Measurements from ENCODE around the gene BAG3.
"Not testable (repeated sequence)": the region's sequence is repeated elsewhere in the genome, so short reads cannot be mapped to it uniquely, and the experiment has no call there.

Gene BAG3

DNA sequence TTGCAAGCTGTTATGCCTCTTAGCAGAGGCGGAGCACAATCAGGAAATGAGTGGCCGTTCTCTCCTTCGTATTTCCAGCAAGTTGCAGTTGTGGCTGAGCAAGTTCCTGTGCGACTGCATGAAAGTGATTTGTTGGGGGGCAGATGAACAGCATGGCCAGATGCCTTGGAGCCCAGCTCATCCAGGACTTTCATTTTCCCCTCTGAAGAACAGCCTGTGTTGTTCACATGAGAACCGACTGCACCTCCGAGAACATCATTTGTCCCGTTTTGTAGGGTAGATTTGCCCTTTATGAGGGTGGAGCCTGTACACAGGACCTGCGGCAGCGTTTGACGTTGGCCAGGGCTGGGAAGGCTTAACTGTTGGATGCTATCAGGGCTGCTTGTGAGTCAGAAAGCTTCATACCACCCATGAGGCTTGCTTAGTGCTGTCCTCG lies 4.4 kb downstream of the BAG3 start:
- no peak overlapping the region for H3K9ac ChIP-seq (ENCODE audit: low read depth, low read length)
- H3K9me3 ChIP-seq (ENCODE audit: insufficient read depth, low read depth, low read length): no peaks in the 10 kb centered on the region
- WGBS: 82% methylated on average over 11 of the region's 11 CpGs
- H3K27ac ChIP-seq (ENCODE audit: low read depth, low read length): no peak overlapping the region
- no peak overlapping the region for H3K4me3 ChIP-seq (ENCODE audit: low read length)
- 0 out of 2 replicates have a peak, but pooled peaks cover 3% of the 10 kb centered on the region for H3K36me3 ChIP-seq (ENCODE audit: insufficient read depth, low read length)
- peaks cover 41% of the 10 kb centered on the region for H3K4me1 ChIP-seq (ENCODE audit: insufficient read depth, low read length)
- peaks cover 4% of the 10 kb centered on the region; the same call in 1 of the 2 replicates for H3K27me3 ChIP-seq (ENCODE audit: insufficient read depth, low read length)

DNA sequence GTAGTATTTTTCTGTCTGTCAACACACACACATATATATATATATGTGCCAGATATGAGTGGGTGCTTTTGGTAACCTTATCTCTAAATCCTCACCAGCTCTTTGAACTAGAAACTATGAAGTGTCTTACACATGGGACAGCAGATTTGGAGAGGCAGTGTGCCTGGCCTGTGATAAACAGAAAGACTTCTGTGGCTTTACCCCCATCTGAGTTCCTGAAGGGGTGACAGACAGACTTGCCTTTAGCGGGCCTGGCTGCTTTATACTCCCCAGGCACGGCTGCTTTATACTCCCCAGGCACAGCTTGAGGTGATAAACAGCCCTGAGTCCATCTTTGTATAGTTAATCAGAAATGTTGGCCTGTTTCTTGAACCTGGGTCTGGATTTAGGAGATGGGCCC lies 5.6 kb downstream of the BAG3 start:
- Histone ChIP-seq H3K9ac (ENCODE audit: low read depth, low read length) (no peak overlapping the region), H3K4me3 (ENCODE audit: low read length) (no peak overlapping the region), H3K4me1 (ENCODE audit: insufficient read depth, low read length) (peaks cover 40% of the 10 kb centered on the region)

DNA sequence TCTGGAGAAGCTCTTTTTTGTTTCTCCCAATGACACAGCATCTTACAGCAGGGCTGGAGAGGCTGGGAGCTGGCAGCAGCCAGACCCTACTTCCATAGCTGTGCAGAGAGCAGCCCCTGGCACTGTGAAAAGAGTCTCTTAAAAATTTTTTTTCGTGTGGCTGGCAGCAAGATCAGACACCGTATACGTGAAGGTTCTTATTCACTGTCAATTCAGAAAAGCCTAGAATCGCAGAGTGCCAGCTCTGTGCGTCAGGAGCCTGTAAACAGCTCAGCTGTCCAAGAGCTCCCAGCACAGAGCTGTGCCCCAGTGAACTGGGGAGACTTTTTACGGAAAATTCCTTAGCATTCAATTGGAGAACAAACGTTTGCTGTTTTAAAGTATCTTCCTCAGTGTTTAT lies 6.5 kb downstream of the BAG3 start:
- Histone ChIP-seq H3K27me3 (ENCODE audit: insufficient read depth, low read length) (no peaks in the 10 kb centered on the region), H3K4me1 (ENCODE audit: insufficient read depth, low read length) (peaks cover 34% of the 10 kb centered on the region), H3K9me3 (ENCODE audit: insufficient read depth, low read depth, low read length) (no peaks in the 10 kb centered on the region), H3K9ac (ENCODE audit: low read depth, low read length) (no peak overlapping the region), H3K27ac (ENCODE audit: low read depth, low read length) (no peak overlapping the region), H3K36me3 (ENCODE audit: insufficient read depth, low read length) (0 out of 2 replicates have a peak, but pooled peaks cover 3% of the 10 kb centered on the region), H3K4me3 (ENCODE audit: low read length) (no peak overlapping the region)
- 78% methylated on average over 6 of the region's 7 CpGs for WGBS

More for the DNA sequence above, 5.6 kb downstream of the BAG3 start:
- H3K9me3 ChIP-seq (ENCODE audit: insufficient read depth, low read depth, low read length): no peaks in the 10 kb centered on the region
- H3K36me3 ChIP-seq (ENCODE audit: insufficient read depth, low read length): 0 out of 2 replicates have a peak, but pooled peaks cover 3% of the 10 kb centered on the region
- H3K27ac ChIP-seq (ENCODE audit: low read depth, low read length): no peak overlapping the region
- WGBS: 86% methylated on average over 2 of the region's 2 CpGs
- peaks cover 4% of the 10 kb centered on the region; the same call in 1 of the 2 replicates for H3K27me3 ChIP-seq (ENCODE audit: insufficient read depth, low read length)

DNA sequence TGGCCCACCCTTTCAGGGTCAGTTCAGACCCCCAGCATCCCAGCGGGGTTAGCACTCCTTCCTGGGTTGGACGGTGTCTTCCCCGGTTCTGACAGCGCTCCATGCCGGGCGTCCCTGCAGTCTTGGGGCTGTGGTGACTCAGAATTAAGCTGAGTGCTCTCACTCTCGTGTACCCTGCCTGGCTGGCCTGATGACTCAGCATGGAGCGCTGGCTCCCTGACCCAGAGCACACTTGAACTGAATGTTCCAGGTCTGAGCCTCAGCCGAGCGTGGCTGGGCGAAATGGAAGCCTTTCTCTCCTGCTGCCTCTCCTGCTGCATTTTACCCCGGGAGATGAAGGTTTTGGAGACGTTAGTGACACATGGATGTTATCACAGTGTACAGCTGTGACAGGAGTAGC lies 7.1 kb downstream of the BAG3 start:
- H3K9ac ChIP-seq (ENCODE audit: low read depth, low read length): no peak overlapping the region
- peaks cover 29% of the 10 kb centered on the region for H3K4me1 ChIP-seq (ENCODE audit: insufficient read depth, low read length)
- 0 out of 2 replicates have a peak, but pooled peaks cover 3% of the 10 kb centered on the region for H3K36me3 ChIP-seq (ENCODE audit: insufficient read depth, low read length)
- no peaks in the 10 kb centered on the region for H3K9me3 ChIP-seq (ENCODE audit: insufficient read depth, low read depth, low read length)
- 52% methylated on average over 13 of the region's 13 CpGs for WGBS
- 0 out of 2 replicates have a peak overlapping the region, but pooled peaks have one; percentile 8 for H3K27ac ChIP-seq (ENCODE audit: low read depth, low read length)
- H3K27me3 ChIP-seq (ENCODE audit: insufficient read depth, low read length): no peaks in the 10 kb centered on the region
- H3K4me3 ChIP-seq (ENCODE audit: low read length): no peak overlapping the region

DNA sequence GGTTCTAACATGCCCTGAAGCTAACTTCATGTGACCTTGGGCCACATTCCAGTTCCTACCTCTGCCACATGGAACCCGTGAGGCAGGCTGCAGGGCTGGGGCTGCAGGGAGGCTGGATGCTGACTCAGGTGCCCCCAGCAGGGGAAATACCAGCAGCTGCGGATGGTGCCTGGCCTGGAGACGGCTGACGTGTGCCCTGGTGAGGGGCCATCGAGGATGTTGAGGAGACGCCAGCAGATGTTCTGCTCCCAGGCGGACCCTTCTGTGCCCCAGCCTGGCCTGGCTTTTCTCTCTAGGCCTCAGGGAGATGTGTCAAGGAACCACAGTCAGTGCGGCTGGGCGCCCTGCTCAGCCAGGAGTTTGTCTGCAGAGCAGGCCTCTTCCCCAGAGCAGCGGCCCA lies 8.8 kb downstream of the BAG3 start:
- H3K9me3 ChIP-seq (ENCODE audit: insufficient read depth, low read depth, low read length): no peaks in the 10 kb centered on the region
- no peak overlapping the region for H3K9ac ChIP-seq (ENCODE audit: low read depth, low read length)
- H3K27ac ChIP-seq (ENCODE audit: low read depth, low read length): no peak overlapping the region
- peaks cover 16% of the 10 kb centered on the region for H3K4me1 ChIP-seq (ENCODE audit: insufficient read depth, low read length)
- H3K36me3 ChIP-seq (ENCODE audit: insufficient read depth, low read length): 0 out of 2 replicates have a peak, but pooled peaks cover 3% of the 10 kb centered on the region
- 94% methylated on average over 10 of the region's 10 CpGs for WGBS
- H3K27me3 ChIP-seq (ENCODE audit: insufficient read depth, low read length): no peaks in the 10 kb centered on the region
- no peak overlapping the region for H3K4me3 ChIP-seq (ENCODE audit: low read length)

DNA sequence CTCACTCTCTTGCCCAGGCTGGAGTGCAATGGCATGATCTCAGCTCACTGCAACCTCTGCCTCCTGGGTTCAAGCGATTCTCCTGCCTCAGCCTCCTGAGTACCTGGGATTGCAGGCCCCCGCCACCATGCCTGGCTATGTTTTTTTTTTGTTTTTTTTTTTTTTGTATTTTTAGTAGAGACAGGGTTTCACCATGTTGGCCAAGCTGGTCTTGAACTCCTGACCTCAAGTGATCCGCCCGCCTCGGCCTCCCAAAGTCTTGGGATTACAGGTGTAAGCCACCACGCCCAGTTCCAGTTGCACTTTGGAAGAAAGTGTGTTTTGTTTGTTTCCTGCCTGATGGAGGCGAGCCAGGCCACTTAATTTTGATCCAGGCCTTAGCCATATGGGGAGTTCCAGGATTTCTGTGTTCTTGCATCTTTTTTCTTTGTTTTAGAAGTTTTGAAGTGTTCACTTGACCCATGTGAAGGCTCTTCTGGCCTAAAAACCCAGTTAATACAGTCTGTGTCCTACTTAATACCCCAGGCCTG lies 11.0 kb downstream of the BAG3 start:
- H3K4me3 ChIP-seq (ENCODE audit: low read length); H3K9me3 ChIP-seq (ENCODE audit: insufficient read depth, low read depth, low read length); H3K36me3 ChIP-seq (ENCODE audit: insufficient read depth, low read length); H3K27ac ChIP-seq (ENCODE audit: low read depth, low read length); H3K9ac ChIP-seq (ENCODE audit: low read depth, low read length); H3K27me3 ChIP-seq (ENCODE audit: insufficient read depth, low read length): not testable (repeated sequence)
- WGBS: 95% methylated on average over 7 of the region's 7 CpGs
- H3K4me1 ChIP-seq (ENCODE audit: insufficient read depth, low read length): peaks cover 16% of the 10 kb centered on the region

DNA sequence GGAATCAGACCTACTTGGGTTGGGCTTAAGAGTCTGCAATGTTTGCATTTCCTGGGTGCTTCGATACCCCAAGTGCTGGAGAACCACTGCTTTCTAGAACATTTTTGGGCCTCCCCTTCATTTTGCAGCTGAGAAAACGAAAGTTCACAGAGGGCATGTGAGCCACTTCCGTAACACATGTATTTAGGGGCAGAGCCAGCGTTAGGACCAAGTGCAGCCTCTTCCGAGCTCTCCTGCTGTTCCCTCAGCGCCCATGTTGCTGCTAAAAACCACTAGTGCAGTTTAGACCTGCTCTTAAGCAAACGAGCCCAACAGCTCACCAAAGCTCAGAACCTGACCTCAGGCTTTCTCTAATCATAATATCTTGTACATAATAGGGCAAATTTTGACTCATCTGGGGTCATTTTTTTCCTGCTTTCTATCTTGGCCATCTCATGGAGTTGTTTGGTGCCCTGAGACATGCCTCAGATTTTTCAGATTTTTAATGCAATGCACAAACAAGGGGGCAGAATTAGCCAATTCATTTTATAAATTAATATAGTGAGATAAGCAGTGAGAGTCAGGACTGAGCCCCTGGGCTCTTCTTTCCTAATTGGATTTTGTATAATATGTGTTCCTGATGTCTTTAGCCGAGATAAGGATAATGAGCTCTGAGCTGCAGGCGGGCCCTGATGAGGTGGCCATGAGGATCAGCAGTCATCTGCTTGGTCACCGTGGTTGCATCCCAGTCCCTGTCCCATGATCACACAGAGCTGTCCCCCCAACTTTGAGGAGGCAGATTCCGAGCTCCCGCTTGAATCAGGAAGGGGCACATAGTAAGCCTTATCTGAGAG lies 12.9 kb downstream of the BAG3 start:
- peaks cover 19% of the 10 kb centered on the region for H3K4me1 ChIP-seq (ENCODE audit: insufficient read depth, low read length)
- no peaks in the 10 kb centered on the region for H3K36me3 ChIP-seq (ENCODE audit: insufficient read depth, low read length)
- H3K9ac ChIP-seq (ENCODE audit: low read depth, low read length): no peak overlapping the region

DNA sequence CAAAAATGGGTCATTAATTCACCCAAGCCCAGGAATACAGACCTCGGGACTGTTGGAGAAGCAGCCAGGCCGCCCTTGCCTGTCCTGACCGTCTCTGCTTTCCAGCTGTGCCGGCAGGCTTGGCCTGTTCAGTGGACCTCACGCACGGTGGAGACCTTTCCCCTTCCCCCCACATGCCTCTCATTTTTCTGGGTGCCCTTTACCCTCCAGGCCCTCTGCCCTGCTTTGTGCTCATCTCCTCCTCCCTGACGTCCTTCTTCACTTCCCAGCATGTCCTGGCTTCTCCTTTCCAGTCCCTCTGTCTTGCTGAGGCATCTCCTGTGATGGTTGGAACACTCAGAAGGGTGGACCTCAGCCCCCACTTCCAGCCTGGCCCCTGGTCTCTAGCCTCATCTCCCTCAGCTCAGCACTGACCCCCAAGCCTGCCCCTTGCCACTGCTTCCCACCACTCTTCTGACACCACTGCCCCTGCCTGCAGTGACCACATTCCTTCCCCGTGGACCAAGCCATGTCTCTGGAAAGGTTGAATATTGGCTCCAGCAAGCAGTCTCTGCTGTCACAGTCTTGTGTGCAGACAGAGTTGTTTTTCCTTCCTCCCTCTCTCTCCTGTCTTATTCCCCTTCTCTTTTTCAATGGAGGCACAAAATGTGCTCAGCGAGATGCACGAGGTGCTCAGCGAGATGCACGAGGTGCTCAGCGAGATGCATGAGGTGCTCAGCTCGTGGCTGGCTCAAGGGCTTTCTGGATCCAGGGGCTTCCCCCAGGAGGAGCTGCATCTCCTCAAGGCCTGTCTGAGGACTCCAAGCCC lies 14.9 kb downstream of the BAG3 start:
- Histone ChIP-seq H3K4me3 (ENCODE audit: low read length) (no peak overlapping the region), H3K4me1 (ENCODE audit: insufficient read depth, low read length) (peaks cover 19% of the 10 kb centered on the region), H3K36me3 (ENCODE audit: insufficient read depth, low read length) (peaks cover 8% of the 10 kb centered on the region), H3K9ac (ENCODE audit: low read depth, low read length) (no peak overlapping the region), H3K27me3 (ENCODE audit: insufficient read depth, low read length) (no peaks in the 10 kb centered on the region), H3K9me3 (ENCODE audit: insufficient read depth, low read depth, low read length) (no peaks in the 10 kb centered on the region), H3K27ac (ENCODE audit: low read depth, low read length) (no peak overlapping the region)
- 88% methylated on average over 14 of the region's 14 CpGs for WGBS

More for the DNA sequence above, 12.9 kb downstream of the BAG3 start:
- Histone ChIP-seq H3K27ac (ENCODE audit: low read depth, low read length) (no peak overlapping the region), H3K9me3 (ENCODE audit: insufficient read depth, low read depth, low read length) (no peaks in the 10 kb centered on the region), H3K4me3 (ENCODE audit: low read length) (no peak overlapping the region), H3K27me3 (ENCODE audit: insufficient read depth, low read length) (no peaks in the 10 kb centered on the region)
- WGBS: 85% methylated on average over 12 of the region's 12 CpGs

DNA sequence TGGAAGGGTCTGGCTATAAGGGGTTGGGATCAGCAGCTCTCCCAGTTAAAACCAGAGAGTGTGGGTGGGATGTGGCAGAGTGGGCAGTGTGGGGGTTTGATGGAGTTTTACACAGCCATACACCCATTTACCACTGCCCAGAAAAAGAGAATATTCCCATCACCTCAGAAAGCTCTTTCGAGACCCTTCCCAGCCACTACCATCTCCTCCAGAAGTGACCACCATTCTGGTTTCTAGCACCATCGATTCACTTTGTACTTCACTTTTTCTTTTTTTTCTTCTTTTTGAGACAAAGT lies 15.5 kb downstream of the BAG3 start:
- 97% methylated on average over 2 of the region's 2 CpGs for WGBS
- no peak overlapping the region for H3K4me3 ChIP-seq (ENCODE audit: low read length)
- no peak overlapping the region for H3K9ac ChIP-seq (ENCODE audit: low read depth, low read length)
- peaks cover 19% of the 10 kb centered on the region for H3K4me1 ChIP-seq (ENCODE audit: insufficient read depth, low read length)
- H3K27me3 ChIP-seq (ENCODE audit: insufficient read depth, low read length): no peaks in the 10 kb centered on the region
- no peaks in the 10 kb centered on the region for H3K9me3 ChIP-seq (ENCODE audit: insufficient read depth, low read depth, low read length)
- H3K27ac ChIP-seq (ENCODE audit: low read depth, low read length): no peak overlapping the region
- H3K36me3 ChIP-seq (ENCODE audit: insufficient read depth, low read length): peaks cover 13% of the 10 kb centered on the region

DNA sequence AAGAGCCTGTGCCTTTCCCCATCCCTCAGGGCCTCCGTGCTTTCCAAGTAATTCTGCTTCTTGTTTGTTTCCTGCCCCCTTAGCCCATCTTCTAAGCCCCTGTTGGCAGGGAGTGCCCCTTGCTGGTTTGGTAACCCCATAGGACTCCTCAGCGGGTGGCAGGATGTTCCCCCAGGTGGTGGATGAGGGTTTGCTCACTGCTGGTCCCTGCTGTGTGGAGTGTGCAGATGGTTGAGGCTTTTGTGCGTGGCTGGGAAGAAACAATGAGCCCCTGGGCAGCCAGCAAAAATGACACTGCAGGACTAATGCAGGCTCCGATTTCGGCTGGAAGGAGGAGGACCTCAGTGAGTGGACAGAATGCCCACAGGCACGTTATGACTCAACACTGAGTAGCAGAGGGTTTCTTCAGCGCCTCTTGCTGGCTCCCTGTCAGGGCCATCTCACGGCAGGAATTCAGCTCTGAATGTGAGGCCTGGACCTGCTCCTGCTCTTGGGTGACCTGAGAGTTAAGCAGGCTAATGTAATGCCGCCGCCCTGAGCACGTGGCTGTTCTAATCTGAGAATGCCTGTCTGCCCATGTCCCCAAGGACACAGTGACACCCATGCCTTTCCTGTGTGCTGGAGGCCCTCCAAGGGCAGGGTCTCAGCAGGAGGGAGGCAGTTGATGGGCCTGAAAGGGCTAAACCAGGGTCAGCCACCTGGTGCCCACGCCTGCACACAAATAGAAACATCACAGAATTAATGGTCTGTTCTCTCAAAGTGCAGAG lies 16.6 kb downstream of the BAG3 start:
- Histone ChIP-seq H3K9ac (ENCODE audit: low read depth, low read length) (no peak overlapping the region), H3K27ac (ENCODE audit: low read depth, low read length) (peak overlapping the region; percentile 46), H3K27me3 (ENCODE audit: insufficient read depth, low read length) (no peaks in the 10 kb centered on the region), H3K4me1 (ENCODE audit: insufficient read depth, low read length) (peaks cover 19% of the 10 kb centered on the region), H3K4me3 (ENCODE audit: low read length) (no peak overlapping the region), H3K36me3 (ENCODE audit: insufficient read depth, low read length) (peaks cover 21% of the 10 kb centered on the region), H3K9me3 (ENCODE audit: insufficient read depth, low read depth, low read length) (no peaks in the 10 kb centered on the region)
- 41% methylated on average over 12 of the region's 12 CpGs for WGBS
